ENCODE data around the gene CLEC11A. TPM values are rescaled to one million over a fixed set of nuclear protein-coding genes. Genes with fewer than 3 reads are reported as not detected.

CLEC11A gene
- total and polyA plus RNA-seq, 9 of the 15 experiments (the other 6 are each of a cell fraction or from before 2014, with no cell fraction given) = 0.39 to 43.9 (median 3.4) TPM

DNA sequence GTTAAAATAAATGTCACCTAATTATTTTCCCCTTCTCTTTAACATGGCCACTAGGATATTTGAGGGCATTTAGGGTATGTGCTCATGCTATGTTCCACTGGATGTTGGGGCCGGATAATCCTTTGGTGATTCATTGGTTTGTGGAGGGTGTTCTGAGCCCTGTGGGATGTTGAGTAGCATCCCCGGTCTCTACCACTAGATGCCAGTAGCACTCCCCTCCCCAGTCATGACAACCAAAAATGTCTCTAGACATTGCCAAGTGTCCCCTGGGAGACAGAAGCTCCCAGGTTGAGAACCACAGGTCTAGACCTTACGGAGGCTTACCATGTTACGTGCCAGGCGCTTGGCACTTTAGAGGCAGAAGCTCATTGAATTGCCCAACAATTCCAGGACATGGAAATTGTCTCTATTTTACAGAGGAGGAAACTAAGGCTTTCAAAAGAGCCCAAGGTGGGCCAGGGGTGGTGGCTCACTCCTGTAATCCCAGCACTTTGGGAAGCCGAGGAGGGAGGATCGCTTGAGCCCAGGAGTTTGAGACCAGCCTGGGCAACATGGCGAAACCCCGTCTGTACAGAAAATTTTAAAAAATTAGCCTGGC, 17.6 kb upstream of the CLEC11A start (continued):
- TF ChIP-seq HIVEP1 (CRISPR knock-in tag; IDR thresholded peaks at IDR 0.05) (no peak), PML (IDR thresholded peaks at IDR 0.05; ENCODE audit: low read length) (no peak), POLR2B (IDR thresholded peaks at IDR 0.05; ENCODE audit: low read depth, partially characterized antibody) (no peak), RAD21 (CRISPR knock-in tag; conservative IDR thresholded peaks at IDR 0.05 in 1 of 2, IDR thresholded peaks at IDR 0.05 in 1 of 2) (peak; percentile 85 to 93), BRD9 (IDR thresholded peaks at IDR 0.05; ENCODE audit: low read depth, partially characterized antibody) (no peak), NR1H2 (CRISPR knock-in tag; IDR thresholded peaks at IDR 0.05) (no peak), EHMT2 (IDR thresholded peaks at IDR 0.05) (no peak), MEF2A (IDR thresholded peaks at IDR 0.05; ENCODE audit: control insufficient read depth, low read depth, low read length) (no peak), MAZ (CRISPR knock-in tag; conservative IDR thresholded peaks at IDR 0.05 in 1 of 2, IDR thresholded peaks at IDR 0.05 in 1 of 2) (no peak), KLF16 (IDR thresholded peaks at IDR 0.05) (peak; percentile 56; the same call in 1 of the 2 replicates), ZNF444 (CRISPR knock-in tag; IDR thresholded peaks at IDR 0.05) (no peak), PYGO2 (tag; IDR thresholded peaks at IDR 0.05) (no peak), RCOR1 (IDR thresholded peaks at IDR 0.05; ENCODE audit: borderline replicate concordance in 1 of 2, low read depth in 2 of 2, low read length in 2 of 2) (peak in 1 of 2 experiments; percentile 46; a peak in 1 of 4 replicates), ZBTB34 (CRISPR knock-in tag; IDR thresholded peaks at IDR 0.05) (no peak), YY1 (IDR thresholded peaks at IDR 0.05; ENCODE audit: borderline replicate concordance in 1 of 3, control insufficient read depth in 1 of 3, extremely low read depth in 1 of 3, insufficient read depth in 3 of 3, insufficient read length in 1 of 3, insufficient replicate concordance in 2 of 3, low read depth in 1 of 3, low read length in 2 of 3) (no peak), ETV6 (IDR thresholded peaks at IDR 0.05; ENCODE audit: borderline replicate concordance in 1 of 2, low read depth in 2 of 2, low read length in 1 of 2) (no peak), ETV6 (CRISPR knock-in tag; IDR thresholded peaks at IDR 0.05; ENCODE audit: borderline replicate concordance) (no peak), PURB (CRISPR knock-in tag; IDR thresholded peaks at IDR 0.05; ENCODE audit: low read depth) (no peak), SMAD4 (CRISPR knock-in tag; conservative IDR thresholded peaks at IDR 0.05) (no peak), ZNF263 (CRISPR knock-in tag; IDR thresholded peaks at IDR 0.05; ENCODE audit: borderline replicate concordance) (no peak), CREM (IDR thresholded peaks at IDR 0.05; ENCODE audit: low read depth) (0 out of 2 replicates have a peak, but pooled peaks have one; percentile 15), ZNF24 (IDR thresholded peaks at IDR 0.05) (no peak), SREBF2 (CRISPR knock-in tag; IDR thresholded peaks at IDR 0.05) (no peak), ATF7 (IDR thresholded peaks at IDR 0.05) (0 out of 2 replicates have a peak, but pooled peaks have one; percentile 23), TCF3 (CRISPR knock-in tag; IDR thresholded peaks at IDR 0.05) (no peak), ZFPM2 (CRISPR knock-in tag; IDR thresholded peaks at IDR 0.05) (no peak)
- TF ChIP-seq, protein P1, sequence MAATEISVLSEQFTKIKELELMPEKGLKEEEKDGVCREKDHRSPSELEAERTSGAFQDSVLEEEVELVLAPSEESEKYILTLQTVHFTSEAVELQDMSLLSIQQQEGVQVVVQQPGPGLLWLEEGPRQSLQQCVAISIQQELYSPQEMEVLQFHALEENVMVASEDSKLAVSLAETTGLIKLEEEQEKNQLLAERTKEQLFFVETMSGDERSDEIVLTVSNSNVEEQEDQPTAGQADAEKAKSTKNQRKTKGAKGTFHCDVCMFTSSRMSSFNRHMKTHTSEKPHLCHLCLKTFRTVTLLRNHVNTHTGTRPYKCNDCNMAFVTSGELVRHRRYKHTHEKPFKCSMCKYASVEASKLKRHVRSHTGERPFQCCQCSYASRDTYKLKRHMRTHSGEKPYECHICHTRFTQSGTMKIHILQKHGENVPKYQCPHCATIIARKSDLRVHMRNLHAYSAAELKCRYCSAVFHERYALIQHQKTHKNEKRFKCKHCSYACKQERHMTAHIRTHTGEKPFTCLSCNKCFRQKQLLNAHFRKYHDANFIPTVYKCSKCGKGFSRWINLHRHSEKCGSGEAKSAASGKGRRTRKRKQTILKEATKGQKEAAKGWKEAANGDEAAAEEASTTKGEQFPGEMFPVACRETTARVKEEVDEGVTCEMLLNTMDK (IDR thresholded peaks at IDR 0.05; ENCODE audit: borderline replicate concordance, insufficient read depth, low read depth, low read length, poor library complexity, severe bottlenecking) = no peak
